Ectodermal cell (in vitro differentiated cells): ENCODE results near the gene FAM83E.

ENCODE experiments used
- H3K27ac ChIP-seq: 2 replicates; pipeline ENCODE4 v1.7.0; 2013; ENCODE audit warnings: mild to moderate bottlenecking, low read depth, low read length; ENCODE audit not compliant: insufficient read depth, poor library complexity, severe bottlenecking
- H3K27me3 ChIP-seq: 2 replicates; pipeline ENCODE4 v1.7.0; 2013; ENCODE audit warnings: mild to moderate bottlenecking, low read length; ENCODE audit not compliant: insufficient read depth, control insufficient read depth, poor library complexity, severe bottlenecking
- H3K36me3 ChIP-seq: one replicate; pipeline ENCODE4 v1.7.0; 2013; ENCODE audit warnings: low read length; ENCODE audit not compliant: control insufficient read depth, insufficient read depth
- H3K4me1 ChIP-seq: one replicate; pipeline ENCODE4 v1.7.0; 2013; ENCODE audit warnings: low read length; ENCODE audit not compliant: control insufficient read depth, insufficient read depth
- H3K4me3 ChIP-seq: 2 replicates; pipeline ENCODE4 v1.7.0; 2013; ENCODE audit warnings: low read depth, low read length, control low read depth; ENCODE audit not compliant: insufficient read depth
- H3K9me3 ChIP-seq: 2 replicates; pipeline ENCODE4 v1.7.0; 2013; ENCODE audit warnings: mild to moderate bottlenecking, low read length, moderate library complexity; ENCODE audit not compliant: control insufficient read depth
- WGBS, 2 experiments: methylation state at CpG; one replicate each; pipeline ENCODE4 v1.1.7; 2013; ENCODE audit warnings: missing lambda C conversion rate in 2 of 2; 5-methylcytosine and 5-hydroxymethylcytosine counted together

Gene FAM83E

DNA sequence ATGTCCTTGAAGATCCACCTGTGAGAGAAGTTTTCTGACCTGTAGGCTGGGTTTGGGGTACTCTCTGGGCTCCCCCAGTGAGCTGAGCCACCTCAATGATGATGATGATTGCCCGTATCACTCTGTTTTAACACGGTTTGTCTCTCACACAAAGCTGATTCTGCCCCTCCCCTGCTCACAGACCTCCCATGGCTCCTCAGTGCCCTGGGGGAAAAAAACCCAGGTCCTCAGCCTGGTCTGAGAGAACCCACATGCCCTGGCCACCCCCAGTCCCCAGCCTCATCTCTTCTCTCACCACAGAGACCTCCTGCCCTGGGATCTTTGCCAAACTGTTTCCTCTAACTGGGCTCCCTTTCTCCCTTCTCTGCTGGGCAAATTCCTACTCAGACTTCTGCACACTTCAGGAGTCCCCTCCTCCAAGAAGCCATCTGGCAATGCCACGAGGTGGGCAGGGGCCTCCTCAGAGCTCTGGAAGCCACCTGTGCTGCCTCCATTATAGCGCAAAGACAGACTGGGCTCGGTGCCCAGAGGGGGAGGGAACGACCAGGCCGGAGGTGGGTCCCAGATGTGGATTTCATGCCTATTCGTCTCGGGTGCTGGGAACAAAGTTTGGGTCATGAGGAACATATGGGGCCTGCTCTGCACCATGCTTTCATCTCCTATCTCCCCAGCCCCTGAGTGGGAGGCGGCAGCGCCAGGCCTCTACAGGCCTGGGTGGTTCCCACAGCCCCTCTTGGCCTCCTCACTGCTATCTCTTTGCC lies 39.6 kb upstream of the FAM83E start:
- no peaks in the 10 kb centered on the region for H3K4me1 ChIP-seq
- no peak overlapping the region for H3K27ac ChIP-seq
- 82 to 83% methylated on average over 11 of the region's 11 CpGs for WGBS, 2 experiments
- no peak overlapping the region for H3K4me3 ChIP-seq
- no peaks in the 10 kb centered on the region for H3K9me3 ChIP-seq
- no peaks in the 10 kb centered on the region for H3K36me3 ChIP-seq
- H3K27me3 ChIP-seq = no peaks in the 10 kb centered on the region

DNA sequence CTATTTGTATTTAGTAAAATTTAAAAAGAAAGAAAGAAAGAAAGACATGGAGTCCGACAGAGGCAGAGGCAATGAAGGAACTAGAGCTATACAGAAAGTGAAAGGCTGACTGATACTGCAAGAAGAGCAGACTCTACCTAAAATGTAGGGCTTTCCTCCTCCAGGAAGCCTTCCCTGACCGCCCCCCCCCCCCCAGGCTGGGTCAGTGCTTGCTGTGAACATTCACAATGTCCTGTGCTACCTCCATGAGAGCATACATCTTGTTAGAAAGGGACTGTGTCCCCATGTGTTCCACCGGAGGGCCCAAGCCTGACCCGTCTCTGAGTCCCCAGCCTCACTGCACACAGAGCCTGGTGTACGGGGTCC lies 36.8 kb upstream of the FAM83E start:
- Histone ChIP-seq H3K27ac (no peak overlapping the region), H3K27me3 (no peaks in the 10 kb centered on the region), H3K9me3 (no peaks in the 10 kb centered on the region), H3K36me3 (no peaks in the 10 kb centered on the region), H3K4me3 (no peak overlapping the region), H3K4me1 (no peaks in the 10 kb centered on the region)
- 80 to 82% methylated on average over 5 of the region's 5 CpGs for WGBS, 2 experiments

DNA sequence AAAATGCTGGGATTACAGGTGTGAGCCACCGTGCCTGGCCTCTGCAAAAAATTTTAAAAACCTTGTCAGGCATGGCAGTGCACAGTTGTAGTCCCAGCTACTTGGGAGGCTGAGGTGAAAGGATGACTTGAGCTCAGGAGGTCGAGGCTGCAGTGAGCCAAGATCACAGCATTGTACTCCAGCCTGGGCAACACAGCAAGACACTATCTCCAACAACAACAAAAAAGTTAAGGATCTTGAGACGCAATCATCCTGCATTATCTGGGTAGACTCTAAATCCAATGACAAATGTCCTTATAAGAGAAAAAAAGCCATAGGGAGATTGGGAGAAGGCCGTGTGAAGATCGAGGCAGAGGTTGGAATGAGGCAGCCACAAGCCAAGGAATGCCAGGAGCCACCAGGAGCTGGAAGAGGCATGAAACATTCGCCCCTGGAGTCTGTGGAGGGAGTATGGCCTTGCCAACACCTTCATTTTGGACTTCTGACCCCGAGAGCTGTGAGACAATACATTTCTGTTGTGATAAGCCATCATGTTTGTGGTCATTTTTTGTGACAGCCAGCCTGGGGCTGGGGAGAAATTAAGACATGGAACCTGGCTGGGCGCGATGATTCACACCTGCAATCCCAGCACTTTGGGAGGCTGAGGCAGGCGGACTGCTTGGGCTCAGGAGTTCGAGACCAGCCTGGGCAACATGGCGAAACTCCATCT lies 36.3 kb upstream of the FAM83E start:
- WGBS, 2 experiments = 90 to 95% methylated on average over 12 of the region's 12 CpGs

DNA sequence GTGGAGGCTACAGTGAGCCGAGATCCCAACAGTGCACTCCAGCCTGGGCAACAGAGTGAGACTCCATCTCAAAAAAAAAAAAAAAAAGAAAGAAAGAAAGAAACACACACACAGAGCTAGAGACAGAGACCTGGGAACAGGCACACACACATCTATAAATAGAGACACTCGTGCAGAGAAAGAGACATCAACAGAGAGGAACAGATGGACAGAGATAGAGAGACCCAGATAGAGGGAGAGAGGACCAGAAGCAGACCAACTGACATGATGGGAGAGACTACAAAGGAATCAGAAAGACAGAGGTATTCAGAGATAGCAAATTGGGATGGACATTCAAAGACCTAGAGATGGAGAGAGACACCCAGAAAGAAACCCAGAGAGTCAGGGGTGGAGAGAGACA lies 33.3 kb upstream of the FAM83E start:
- 93% methylated on average over 2 of the region's 2 CpGs for WGBS, 2 experiments
- Histone ChIP-seq H3K27ac (no peak overlapping the region), H3K4me3 (no peak overlapping the region), H3K9me3 (no peaks in the 10 kb centered on the region), H3K36me3 (no peaks in the 10 kb centered on the region), H3K4me1 (peaks cover 4% of the 10 kb centered on the region), H3K27me3 (no peaks in the 10 kb centered on the region)

More for the DNA sequence above, 36.3 kb upstream of the FAM83E start:
- H3K4me1 ChIP-seq = no peaks in the 10 kb centered on the region
- H3K27me3 ChIP-seq = no peaks in the 10 kb centered on the region
- no peak overlapping the region for H3K4me3 ChIP-seq
- H3K36me3 ChIP-seq = no peaks in the 10 kb centered on the region
- H3K9me3 ChIP-seq = no peaks in the 10 kb centered on the region
- no peak overlapping the region for H3K27ac ChIP-seq

DNA sequence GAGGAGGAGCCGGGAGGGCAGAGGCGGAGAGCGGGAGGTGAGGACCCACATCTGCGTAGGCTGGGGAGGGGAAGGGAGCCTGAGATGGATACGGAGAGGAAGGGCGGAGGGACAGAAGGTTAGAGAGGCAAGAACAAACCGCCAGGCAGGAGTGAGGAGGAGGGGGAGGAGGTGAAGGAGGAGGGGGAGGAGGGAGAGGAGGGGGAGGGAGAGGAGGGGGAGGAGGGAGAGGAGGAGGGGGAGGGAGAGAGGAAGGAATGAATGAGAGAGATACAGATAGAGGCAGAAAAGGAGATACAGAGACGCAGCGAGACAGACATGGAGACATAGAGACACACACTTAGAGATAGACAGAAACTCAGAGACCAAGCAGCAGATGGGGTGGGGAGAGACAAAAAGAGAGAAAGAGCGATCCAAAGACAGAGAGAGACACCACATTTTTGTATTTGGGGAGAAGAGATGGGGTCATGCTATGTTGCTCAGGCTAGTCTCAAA lies 31.9 kb upstream of the FAM83E start:
- WGBS, 2 experiments = 23 to 28% methylated on average over 7 to 9 of the region's 10 CpGs
- no peaks in the 10 kb centered on the region for H3K36me3 ChIP-seq
- H3K27ac ChIP-seq = no peak overlapping the region
- no peaks in the 10 kb centered on the region for H3K27me3 ChIP-seq
- no peaks in the 10 kb centered on the region for H3K9me3 ChIP-seq
- peak overlapping the region; percentile 57 for H3K4me3 ChIP-seq
- H3K4me1 ChIP-seq = peaks cover 4% of the 10 kb centered on the region

DNA sequence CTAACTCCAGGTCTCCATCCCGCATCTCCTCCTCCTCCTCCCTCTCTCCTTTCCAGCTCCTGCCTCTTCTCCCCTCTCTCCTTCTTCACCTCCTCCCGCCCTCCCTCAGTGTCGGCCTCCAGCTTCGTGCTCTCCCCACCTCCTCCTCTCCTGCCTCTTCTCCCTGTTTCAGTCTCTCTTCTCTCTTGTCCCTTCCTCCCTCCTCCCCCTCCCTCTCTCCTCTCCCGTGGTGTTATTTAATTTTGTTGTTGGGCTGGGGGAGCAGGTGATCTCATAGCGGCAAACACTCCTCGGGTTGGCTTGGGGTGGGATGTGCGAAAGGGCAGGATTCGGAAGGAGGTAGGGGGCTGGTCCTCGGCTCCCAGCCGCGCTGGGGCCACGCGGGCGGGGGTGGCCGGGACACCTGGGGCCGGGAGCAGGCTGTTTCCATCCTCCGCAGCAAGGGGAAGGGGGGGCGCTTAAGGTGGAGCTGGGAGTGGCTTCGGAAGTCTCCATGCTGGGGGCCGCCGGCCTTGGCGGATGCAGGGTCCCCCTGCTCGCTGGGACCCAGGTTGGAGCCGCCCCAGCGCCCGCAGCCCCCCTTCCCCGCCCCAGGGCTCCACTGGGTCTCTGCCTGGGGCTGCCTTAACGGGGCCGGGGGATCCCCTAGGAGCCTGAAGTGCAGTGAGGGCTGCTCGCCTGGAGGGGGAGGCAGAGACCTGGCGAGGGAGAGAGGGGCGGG lies 31.3 kb upstream of the FAM83E start, which contains the start of gene CA11:
CA11 (minus strand) TSS at position 187 of the 721 bp plus-strand sequence. CDS start 555 bp downstream, outside the sequence.
- H3K27me3 ChIP-seq = no peaks in the 10 kb centered on the region
- H3K4me1 ChIP-seq = peaks cover 4% of the 10 kb centered on the region
- H3K36me3 ChIP-seq = no peaks in the 10 kb centered on the region
- 0 to 1% methylated on average over 32 of the region's 33 CpGs for WGBS, 2 experiments
- peak within 1 kb of the TSS; percentile 89 for H3K27ac ChIP-seq
- H3K9me3 ChIP-seq = no peaks in the 10 kb centered on the region
- peak within 1 kb of the TSS; percentile 57 for H3K4me3 ChIP-seq

DNA sequence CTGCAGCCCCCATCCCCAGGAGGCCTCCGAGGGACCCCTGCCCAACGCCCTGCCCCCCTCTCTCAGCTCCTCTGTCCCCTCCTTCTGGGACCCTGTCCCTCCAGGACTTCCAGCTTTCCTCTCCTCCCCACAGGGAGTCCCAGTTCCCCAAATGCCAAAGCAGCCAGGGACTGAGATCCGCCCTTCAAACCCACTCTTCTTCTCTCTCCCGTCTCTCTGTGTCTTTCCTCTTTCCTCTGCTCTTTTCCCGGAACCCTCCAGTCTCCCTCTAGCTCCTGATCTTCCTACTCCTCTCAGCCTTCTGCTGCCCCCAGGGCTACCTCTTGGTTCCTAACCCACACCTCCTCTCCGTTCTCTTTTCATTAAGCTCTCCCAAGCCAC lies 30.7 kb upstream of the FAM83E start:
- WGBS, 2 experiments = 0% methylated on average over 6 of the region's 6 CpGs
- H3K4me3 ChIP-seq = peak overlapping the region; percentile 57

DNA sequence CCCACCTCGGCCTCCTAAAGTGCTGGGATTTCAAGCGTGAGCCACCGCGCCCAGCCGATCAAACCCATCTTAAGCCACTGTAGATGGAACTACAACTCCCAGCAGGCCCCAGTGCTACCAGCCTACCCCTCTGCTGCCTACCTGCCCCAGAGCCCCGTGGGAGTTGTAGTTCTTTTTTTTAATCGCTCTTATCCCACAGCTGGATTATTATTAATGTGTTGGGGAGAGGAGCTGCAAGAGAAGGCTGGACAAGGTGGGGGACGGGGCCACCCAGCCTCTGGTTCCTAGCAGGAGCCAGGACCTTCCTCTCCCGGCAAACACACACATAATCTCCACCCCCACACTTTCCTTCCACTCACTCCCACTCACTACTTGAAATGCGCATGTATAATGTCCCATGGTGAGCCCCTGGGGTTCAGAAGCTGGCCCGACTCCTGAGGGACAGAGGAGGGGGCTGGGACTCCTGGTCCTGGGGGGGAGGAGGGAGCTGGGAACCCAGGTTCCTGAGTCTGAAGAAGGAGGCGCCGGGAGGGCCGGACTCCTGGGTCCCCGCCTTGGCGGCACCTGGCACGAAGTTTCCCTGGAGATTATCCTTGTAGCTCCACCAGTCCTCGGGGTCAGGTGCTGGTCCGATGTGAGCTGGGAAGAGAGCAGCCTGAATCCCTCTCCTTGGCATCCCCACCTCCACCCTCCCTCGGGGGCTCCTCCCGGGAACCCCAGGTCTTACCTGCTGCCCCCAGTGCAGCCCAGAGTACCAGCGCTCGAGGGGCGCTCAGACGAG lies 30.2 kb upstream of the FAM83E start:
- no peaks in the 10 kb centered on the region for H3K27me3 ChIP-seq
- peak overlapping the region; percentile 57 for H3K4me3 ChIP-seq
- 0 to 1% methylated on average over 23 to 25 of the region's 25 CpGs for WGBS, 2 experiments
- peak overlapping the region; percentile 89 for H3K27ac ChIP-seq
- peaks cover 4% of the 10 kb centered on the region for H3K4me1 ChIP-seq
- H3K36me3 ChIP-seq = no peaks in the 10 kb centered on the region
- H3K9me3 ChIP-seq = no peaks in the 10 kb centered on the region

More for the DNA sequence above, 30.7 kb upstream of the FAM83E start:
- H3K36me3 ChIP-seq = no peaks in the 10 kb centered on the region
- H3K27me3 ChIP-seq = no peaks in the 10 kb centered on the region
- H3K27ac ChIP-seq = peak overlapping the region; percentile 89
- no peaks in the 10 kb centered on the region for H3K9me3 ChIP-seq
- H3K4me1 ChIP-seq = peaks cover 4% of the 10 kb centered on the region

DNA sequence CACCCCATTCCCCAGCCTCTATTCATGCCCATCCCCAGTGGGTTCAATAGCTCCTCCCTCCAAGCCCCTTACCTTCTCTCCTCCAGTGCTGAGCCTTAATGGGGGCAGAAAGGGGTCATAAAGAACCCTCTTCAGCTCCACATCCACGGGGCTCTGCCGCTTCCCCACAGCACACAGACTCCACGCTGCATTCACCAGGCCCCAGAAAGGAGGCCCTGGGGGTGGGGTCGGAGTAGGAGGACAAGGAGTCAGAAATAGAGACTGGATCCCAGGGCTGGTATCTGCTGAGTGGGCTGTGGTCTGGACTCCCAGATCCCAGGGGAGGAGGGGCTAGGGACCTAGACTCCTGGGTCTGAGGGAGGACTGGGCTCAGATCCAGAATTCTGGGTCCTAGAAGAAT lies 29.5 kb upstream of the FAM83E start:
- 45 to 62% methylated on average over 4 of the region's 4 CpGs for WGBS, 2 experiments
- Histone ChIP-seq H3K4me3 (peak overlapping the region; percentile 57), H3K9me3 (no peaks in the 10 kb centered on the region)

More for the DNA sequence above, 29.5 kb upstream of the FAM83E start:
- no peak overlapping the region for H3K27ac ChIP-seq
- no peaks in the 10 kb centered on the region for H3K36me3 ChIP-seq
- no peaks in the 10 kb centered on the region for H3K27me3 ChIP-seq
- peaks cover 4% of the 10 kb centered on the region for H3K4me1 ChIP-seq
